Mesenchymal stem cell (in vitro differentiated cells and primary cell): Measurements from ENCODE around the gene LHFPL6.

Experiments used
- DNase-seq: peaks from one replicate; pipeline ENCODE4 v3.0.0-alpha.2; 2013
- H2AFZ ChIP-seq: one replicate; pipeline ENCODE4 v1.6.1; 2013; ENCODE audit warnings: low read depth, mild to moderate bottlenecking, control low read depth, inconsistent platforms, low read length, moderate library complexity
- H2AK5ac ChIP-seq: 2 replicates; pipeline ENCODE4 v1.6.1; 2013; ENCODE audit warnings: low read length, moderate library complexity, mild to moderate bottlenecking, inconsistent platforms; ENCODE audit not compliant: severe bottlenecking
- H2BK120ac ChIP-seq: one replicate; pipeline ENCODE4 v1.6.1; 2013; ENCODE audit warnings: low read depth, mild to moderate bottlenecking, inconsistent platforms, low read length, moderate library complexity
- H2BK12ac ChIP-seq, 2 experiments: one replicate each; pipeline ENCODE4 v1.6.1; 2013; ENCODE audit warnings: inconsistent platforms in 2 of 2, low read length in 2 of 2, mild to moderate bottlenecking in 2 of 2, moderate library complexity in 2 of 2, control low read depth in 1 of 2
- H2BK15ac ChIP-seq: one replicate; pipeline ENCODE4 v1.6.1; 2013; ENCODE audit warnings: mild to moderate bottlenecking, low read depth, inconsistent platforms; ENCODE audit not compliant: poor library complexity, severe bottlenecking
- H2BK5ac ChIP-seq: 2 replicates; pipeline ENCODE4 v1.6.1; 2013; ENCODE audit warnings: low read depth, mild to moderate bottlenecking, low read length, control low read depth, inconsistent platforms; ENCODE audit not compliant: poor library complexity, severe bottlenecking
- H3K14ac ChIP-seq, 2 experiments: one replicate each; pipeline ENCODE4 v1.6.1; 2013; ENCODE audit warnings: inconsistent platforms in 2 of 2, low read length in 2 of 2, control low read depth in 1 of 2, mild to moderate bottlenecking in 1 of 2, moderate library complexity in 1 of 2
- H3K18ac ChIP-seq, 2 experiments: one replicate each; pipeline ENCODE4 v1.6.1; 2013; ENCODE audit warnings: inconsistent platforms in 2 of 2, low read length in 2 of 2, control low read depth in 1 of 2, low read depth in 1 of 2, mild to moderate bottlenecking in 1 of 2
- H3K23ac ChIP-seq, 2 experiments: one replicate each; pipeline ENCODE4 v1.6.1; 2013; ENCODE audit warnings: inconsistent platforms in 2 of 2, low read length in 2 of 2, mild to moderate bottlenecking in 2 of 2, moderate library complexity in 2 of 2, control low read depth in 1 of 2
- H3K27ac ChIP-seq: 2 replicates; pipeline ENCODE4 v1.5.1; 2013; ENCODE audit warnings: mild to moderate bottlenecking, moderate library complexity, low read length, control low read depth, inconsistent platforms; ENCODE audit not compliant: poor library complexity, severe bottlenecking
- H3K27me3 ChIP-seq, 2 experiments: 2 replicates each; pipeline versions ENCODE4 v1.6.1 to v1.7.0; 2013; ENCODE audit warnings: low read length in 2 of 2, mild to moderate bottlenecking in 2 of 2, moderate library complexity in 2 of 2, control low read depth in 1 of 2, inconsistent platforms in 1 of 2; ENCODE audit not compliant: control insufficient read depth in 1 of 2, insufficient read depth in 1 of 2
- H3K36me3 ChIP-seq, 2 experiments: 2 replicates each; pipeline versions ENCODE4 v1.6.1 to v1.7.0; 2013; ENCODE audit warnings: low read length in 2 of 2, control low read depth in 1 of 2, inconsistent platforms in 1 of 2, low read depth in 1 of 2, mild to moderate bottlenecking in 1 of 2; ENCODE audit not compliant: insufficient read depth in 2 of 2, control insufficient read depth in 1 of 2
- H3K4ac ChIP-seq, 2 experiments: one replicate each; pipeline ENCODE4 v1.6.1; 2013; ENCODE audit warnings: inconsistent platforms in 2 of 2, low read length in 2 of 2, mild to moderate bottlenecking in 2 of 2, moderate library complexity in 2 of 2, control low read depth in 1 of 2, low read depth in 1 of 2
- H3K4me1 ChIP-seq: 2 replicates; pipeline ENCODE4 v1.6.1; 2013; ENCODE audit warnings: low read depth, low read length, control low read depth; ENCODE audit not compliant: control insufficient read depth, insufficient read depth
- H3K4me2 ChIP-seq: 2 replicates; pipeline ENCODE4 v1.6.1; 2013; ENCODE audit warnings: low read length, mild to moderate bottlenecking, inconsistent platforms; ENCODE audit not compliant: poor library complexity, severe bottlenecking
- H3K4me3 ChIP-seq, 2 experiments: 2 replicates each; pipeline versions ENCODE4 v1.5.1 to v1.7.0; 2013; ENCODE audit warnings: low read length in 2 of 2, mild to moderate bottlenecking in 2 of 2, control low read depth in 1 of 2, low read depth in 1 of 2; ENCODE audit not compliant: insufficient read depth in 1 of 2
- H3K79me1 ChIP-seq: replicated peaks from 2 replicates; pipeline ENCODE4 v1.6.1; 2013; ENCODE audit warnings: mild to moderate bottlenecking, control low read depth, low read length, inconsistent platforms; ENCODE audit not compliant: poor library complexity, severe bottlenecking
- H3K9ac ChIP-seq: 2 replicates; pipeline ENCODE4 v1.7.0; 2013; ENCODE audit warnings: mild to moderate bottlenecking, low read length, moderate library complexity
- H3K9me3 ChIP-seq: 2 replicates; pipeline ENCODE4 v1.7.0; 2013; ENCODE audit warnings: mild to moderate bottlenecking, low read length; ENCODE audit not compliant: control insufficient read depth
- H4K8ac ChIP-seq: one replicate; pipeline ENCODE4 v1.6.1; 2013; ENCODE audit warnings: inconsistent platforms, mild to moderate bottlenecking, low read length, moderate library complexity
- H4K91ac ChIP-seq: one replicate; pipeline ENCODE4 v1.6.1; 2013; ENCODE audit warnings: mild to moderate bottlenecking, low read length, inconsistent platforms
- whole genome bisulfite sequencing: methylation state at CpG from one replicate; pipeline ENCODE4 v1.1.7; 2013; ENCODE audit warnings: mixed read lengths; 5-methylcytosine and 5-hydroxymethylcytosine counted together

Gene LHFPL6

GRCh38 chr13:39327172-39327479, 275.9 kb downstream of the LHFPL6 start:
- H3K4me1 ChIP-seq, result peaks cover 2% of the 10 kb centered on the region
- no peak overlapping the region for H3K18ac ChIP-seq
- no peak overlapping the region for H2AK5ac ChIP-seq
- no peak overlapping the region for H4K91ac ChIP-seq
- no peak overlapping the region for H3K4me2 ChIP-seq
- H2BK15ac ChIP-seq, result no peak overlapping the region
- no peak overlapping the region for H3K27ac ChIP-seq
- no peak overlapping the region for H2BK5ac ChIP-seq
- peak; percentile 8 for DNase-seq
- no peak overlapping the region for H3K14ac ChIP-seq
- peak overlapping the region; percentile 27 for H4K8ac ChIP-seq
- 88% methylated on average over 1 of the region's 1 CpG for WGBS
- peaks cover 4% of the 10 kb centered on the region for H3K9me3 ChIP-seq
- no peak overlapping the region for H2AFZ ChIP-seq
- H2BK120ac ChIP-seq, result no peak overlapping the region
- no peak overlapping the region for H3K23ac ChIP-seq
- H3K79me1 ChIP-seq, result no peaks in the 10 kb centered on the region
- H3K4ac ChIP-seq, result no peak overlapping the region
- no peak overlapping the region for H3K9ac ChIP-seq
- H2BK12ac ChIP-seq, result no peak overlapping the region
- no peaks in the 10 kb centered on the region for H3K27me3 ChIP-seq
- no peak overlapping the region for H3K4me3 ChIP-seq
- no peaks in the 10 kb centered on the region for H3K36me3 ChIP-seq

- no peak overlapping the region for H3K18ac ChIP-seq
- no peaks in the 10 kb centered on the region for H3K27me3 ChIP-seq
- H2BK15ac ChIP-seq, result no peak overlapping the region
- no peak overlapping the region for H2BK5ac ChIP-seq
- H3K4me2 ChIP-seq, result no peak overlapping the region
- no peak overlapping the region for H2AFZ ChIP-seq
- H3K36me3 ChIP-seq, result no peaks in the 10 kb centered on the region
- WGBS, result 55% methylated on average over 3 of the region's 4 CpGs
- H3K4ac ChIP-seq, result no peak overlapping the region
- H3K23ac ChIP-seq, result no peak overlapping the region
- H3K4me1 ChIP-seq, result peaks cover 2% of the 10 kb centered on the region
- DNase-seq, result peak; percentile 65
- no peak overlapping the region for H4K8ac ChIP-seq
- no peak overlapping the region for H3K9ac ChIP-seq
- H2AK5ac ChIP-seq, result no peak overlapping the region
- no peak overlapping the region for H3K14ac ChIP-seq
- H3K4me3 ChIP-seq, result no peak overlapping the region
- no peak overlapping the region for H2BK120ac ChIP-seq
- peaks cover 4% of the 10 kb centered on the region for H3K9me3 ChIP-seq
- no peak overlapping the region for H2BK12ac ChIP-seq
- no peaks in the 10 kb centered on the region for H3K79me1 ChIP-seq
- H4K91ac ChIP-seq, result no peak overlapping the region
- H3K27ac ChIP-seq, result no peak overlapping the region
Observed at GRCh38 chr13:39326469-39327171, 276.4 kb downstream of the LHFPL6 start.

- no peak for DNase-seq
- Histone ChIP-seq H2AK5ac (no peak overlapping the region), H3K9me3 (no peaks in the 10 kb centered on the region), H3K4me1 (peaks cover 2% of the 10 kb centered on the region), H2BK5ac (no peak overlapping the region), H2BK15ac (no peak overlapping the region), H3K27me3 (no peaks in the 10 kb centered on the region), H2BK120ac (no peak overlapping the region), H4K91ac (no peak overlapping the region), H4K8ac (no peak overlapping the region), H3K36me3 (no peaks in the 10 kb centered on the region), H3K4ac (no peak overlapping the region), H3K14ac (peak overlapping the region in 1 of 2 experiments; percentile 0), H3K4me2 (no peak overlapping the region), H2AFZ (no peak overlapping the region), H3K27ac (no peak overlapping the region), H3K23ac (no peak overlapping the region), H3K9ac (no peak overlapping the region), H3K79me1 (no peaks in the 10 kb centered on the region), H2BK12ac (peak overlapping the region in 1 of 2 experiments; percentile 45), H3K4me3 (no peak overlapping the region), H3K18ac (peak overlapping the region in 1 of 2 experiments; percentile 44)
- WGBS, result 96% methylated on average over 4 of the region's 4 CpGs
Observed at GRCh38 chr13:39324806-39325311, 278.1 kb downstream of the LHFPL6 start.

GRCh38 chr13:39322836-39323585, 280.0 kb downstream of the LHFPL6 start:
- H3K23ac ChIP-seq, result no peak overlapping the region
- H3K4me1 ChIP-seq, result peaks cover 2% of the 10 kb centered on the region
- H3K36me3 ChIP-seq, result no peaks in the 10 kb centered on the region
- no peak overlapping the region for H3K4me2 ChIP-seq
- H3K79me1 ChIP-seq, result no peaks in the 10 kb centered on the region
- H4K91ac ChIP-seq, result no peak overlapping the region
- H3K4ac ChIP-seq, result peak overlapping the region in 1 of 2 experiments; percentile 63
- DNase-seq, result no peak
- H4K8ac ChIP-seq, result no peak overlapping the region
- H2AFZ ChIP-seq, result no peak overlapping the region
- peak overlapping the region in 1 of 2 experiments; percentile 86 for H2BK12ac ChIP-seq
- H3K4me3 ChIP-seq, result no peak overlapping the region
- 45% methylated on average over 3 of the region's 3 CpGs for WGBS
- no peak overlapping the region for H3K14ac ChIP-seq
- no peak overlapping the region for H3K9ac ChIP-seq
- no peak overlapping the region for H3K27ac ChIP-seq
- no peak overlapping the region for H2BK120ac ChIP-seq
- H3K9me3 ChIP-seq, result no peaks in the 10 kb centered on the region
- H3K27me3 ChIP-seq, result no peaks in the 10 kb centered on the region
- peak overlapping the region in 1 of 2 experiments; percentile 9 for H3K18ac ChIP-seq
- H2BK5ac ChIP-seq, result no peak overlapping the region
- no peak overlapping the region for H2AK5ac ChIP-seq
- H2BK15ac ChIP-seq, result no peak overlapping the region
